ENCODE results near the gene LSAMP. TPM values are rescaled to one million over a fixed set of nuclear protein-coding genes. Genes with fewer than 3 reads are reported as not detected.

LSAMP gene
- polyA plus RNA-seq, 3 donors: not detected

DNA sequence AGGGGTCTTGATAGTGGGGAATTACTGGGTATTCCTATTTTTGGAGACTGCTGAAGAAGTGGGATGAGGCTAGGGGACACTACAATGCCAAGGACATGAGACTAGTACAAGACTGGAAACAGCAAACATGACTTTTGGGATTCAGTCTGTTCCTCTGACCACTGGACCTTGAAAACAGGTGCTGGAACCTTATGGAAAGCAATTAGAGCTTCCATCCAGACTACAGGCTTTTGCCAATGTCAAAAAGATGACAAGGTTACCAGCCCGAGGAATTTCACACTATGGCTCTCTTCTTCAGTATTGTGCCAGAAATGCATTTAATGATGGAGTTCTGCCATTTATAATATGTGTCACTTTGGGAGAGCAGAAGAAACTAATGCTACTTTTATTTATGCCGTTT, 539.4 kb downstream of the LSAMP start:
- no CpG with 5 or more reads among the region's 2 CpGs for WGBS (ENCODE audit: insufficient coverage)
- Mint-ChIP-seq H3K4me3 (no peak overlapping the region), H3K9me3 (peaks cover 0 to 2% (median 0%) of the 10 kb centered on the region in 7 donors), H3K27me3 (ENCODE audit: low read depth in 3 of 3) (no peaks in the 10 kb centered on the region), H3K36me3 (no peaks in the 10 kb centered on the region), H3K27ac (no peak overlapping the region), H3K4me1 (no peaks in the 10 kb centered on the region)
- no peak for DNase-seq
- H4K20me1 ChIP-seq (ENCODE audit: insufficient read depth, low read length): no peaks in the 10 kb centered on the region
- H3K9ac ChIP-seq (ENCODE audit: insufficient read depth, low read length, poor library complexity, severe bottlenecking): no peak overlapping the region
- no peak overlapping the region for H3K4me3 ChIP-seq (replicated peaks in 1 of 3; ENCODE audit: low read depth in 2 of 3, low read length in 3 of 3)
- no peaks in the 10 kb centered on the region for H3K27me3 ChIP-seq (ENCODE audit: control insufficient read depth in 2 of 2, insufficient read depth in 2 of 2, low read length in 2 of 2)
- H3K9me3 ChIP-seq (replicated peaks in 1 of 2; ENCODE audit: control insufficient read depth in 1 of 2, insufficient read depth in 1 of 2, low read length in 2 of 2): no peaks in the 10 kb centered on the region
- no peak overlapping the region for H2AFZ ChIP-seq (ENCODE audit: insufficient read depth, low read depth, low read length, poor library complexity, severe bottlenecking)
- intact Hi-C loops (cut with micrococcal nuclease): no loop called here
- no peak overlapping the region for H3K27ac ChIP-seq (ENCODE audit: low read depth in 1 of 2, low read length in 2 of 2)
- no peaks in the 10 kb centered on the region for H3K4me1 ChIP-seq (ENCODE audit: control insufficient read depth in 1 of 2, insufficient read depth in 2 of 2, low read length in 2 of 2)
- TF ChIP-seq, protein P1, sequence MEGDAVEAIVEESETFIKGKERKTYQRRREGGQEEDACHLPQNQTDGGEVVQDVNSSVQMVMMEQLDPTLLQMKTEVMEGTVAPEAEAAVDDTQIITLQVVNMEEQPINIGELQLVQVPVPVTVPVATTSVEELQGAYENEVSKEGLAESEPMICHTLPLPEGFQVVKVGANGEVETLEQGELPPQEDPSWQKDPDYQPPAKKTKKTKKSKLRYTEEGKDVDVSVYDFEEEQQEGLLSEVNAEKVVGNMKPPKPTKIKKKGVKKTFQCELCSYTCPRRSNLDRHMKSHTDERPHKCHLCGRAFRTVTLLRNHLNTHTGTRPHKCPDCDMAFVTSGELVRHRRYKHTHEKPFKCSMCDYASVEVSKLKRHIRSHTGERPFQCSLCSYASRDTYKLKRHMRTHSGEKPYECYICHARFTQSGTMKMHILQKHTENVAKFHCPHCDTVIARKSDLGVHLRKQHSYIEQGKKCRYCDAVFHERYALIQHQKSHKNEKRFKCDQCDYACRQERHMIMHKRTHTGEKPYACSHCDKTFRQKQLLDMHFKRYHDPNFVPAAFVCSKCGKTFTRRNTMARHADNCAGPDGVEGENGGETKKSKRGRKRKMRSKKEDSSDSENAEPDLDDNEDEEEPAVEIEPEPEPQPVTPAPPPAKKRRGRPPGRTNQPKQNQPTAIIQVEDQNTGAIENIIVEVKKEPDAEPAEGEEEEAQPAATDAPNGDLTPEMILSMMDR (IDR thresholded peaks at IDR 0.05): no peak
- no peaks in the 10 kb centered on the region for H3K36me3 ChIP-seq (replicated peaks in 1 of 2; ENCODE audit: control insufficient read depth in 1 of 2, insufficient read depth in 2 of 2, low read length in 2 of 2)
- no peak overlapping the region for H3K4me2 ChIP-seq (replicated peaks; ENCODE audit: extremely low read depth, low read length, poor library complexity, severe bottlenecking)
- H3K79me2 ChIP-seq (ENCODE audit: insufficient read depth, low read length): no peaks in the 10 kb centered on the region

DNA sequence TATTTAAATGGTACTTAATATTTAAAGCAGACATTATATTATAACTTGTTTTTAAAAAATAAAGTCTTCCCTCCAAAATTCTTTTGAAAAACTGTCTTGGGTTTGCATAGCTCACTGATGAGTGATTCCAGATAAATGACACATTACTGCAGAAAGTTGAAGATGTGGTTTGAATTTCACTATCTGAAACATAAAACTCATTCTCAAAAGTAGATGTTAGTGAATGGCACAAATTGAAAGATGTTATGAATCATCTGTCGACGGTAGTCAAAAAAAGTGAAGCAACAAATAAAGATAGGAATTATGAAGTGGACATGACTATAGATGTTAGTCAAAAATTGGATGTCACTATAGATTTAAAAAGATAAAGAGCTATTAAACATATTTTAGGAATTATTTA, 541.4 kb downstream of the LSAMP start:
- WGBS (ENCODE audit: insufficient coverage): no CpG with 5 or more reads among the region's 2 CpGs
- H3K79me2 ChIP-seq (ENCODE audit: insufficient read depth, low read length): no peaks in the 10 kb centered on the region
- no peak overlapping the region for H3K27ac ChIP-seq (ENCODE audit: low read depth in 1 of 2, low read length in 2 of 2)
- Mint-ChIP-seq H3K27me3 (ENCODE audit: low read depth in 3 of 3) (no peaks in the 10 kb centered on the region), H3K4me3 (no peak overlapping the region), H3K27ac (no peak overlapping the region), H3K36me3 (no peaks in the 10 kb centered on the region), H3K9me3 (no peaks in the 10 kb centered on the region), H3K4me1 (no peaks in the 10 kb centered on the region)
- H3K4me2 ChIP-seq (replicated peaks; ENCODE audit: extremely low read depth, low read length, poor library complexity, severe bottlenecking): no peak overlapping the region
- H3K9ac ChIP-seq (ENCODE audit: insufficient read depth, low read length, poor library complexity, severe bottlenecking): no peak overlapping the region
- H3K36me3 ChIP-seq (replicated peaks in 1 of 2; ENCODE audit: control insufficient read depth in 1 of 2, insufficient read depth in 2 of 2, low read length in 2 of 2): no peaks in the 10 kb centered on the region
- no peaks in the 10 kb centered on the region for H3K27me3 ChIP-seq (ENCODE audit: control insufficient read depth in 2 of 2, insufficient read depth in 2 of 2, low read length in 2 of 2)
- no peaks in the 10 kb centered on the region for H3K4me1 ChIP-seq (ENCODE audit: control insufficient read depth in 1 of 2, insufficient read depth in 2 of 2, low read length in 2 of 2)
- no peaks in the 10 kb centered on the region for H4K20me1 ChIP-seq (ENCODE audit: insufficient read depth, low read length)
- H2AFZ ChIP-seq (ENCODE audit: insufficient read depth, low read depth, low read length, poor library complexity, severe bottlenecking): no peak overlapping the region
- intact Hi-C loops (cut with micrococcal nuclease): no loop called here
- H3K9me3 ChIP-seq (replicated peaks in 1 of 2; ENCODE audit: control insufficient read depth in 1 of 2, insufficient read depth in 1 of 2, low read length in 2 of 2): no peaks in the 10 kb centered on the region
- no peak for DNase-seq
- TF ChIP-seq, protein P1 (IDR thresholded peaks at IDR 0.05): no peak
- H3K4me3 ChIP-seq (replicated peaks in 1 of 3; ENCODE audit: low read depth in 2 of 3, low read length in 3 of 3): no peak overlapping the region
